ENCODE results near the gene STXBP5.

Gene STXBP5

GRCh38 chr6:147279427-147279826 is 75.2 kb downstream of the STXBP5 start:
- peaks cover 10 to 27% of the 10 kb centered on the region in 2 experiments for H3K36me3 ChIP-seq (ENCODE audit: control insufficient read depth in 2 of 2, insufficient read depth in 1 of 2, low read length in 2 of 2)
- H3K4me1 ChIP-seq (ENCODE audit: control insufficient read depth, insufficient read depth, low read length), result peaks cover 5% of the 10 kb centered on the region; the same call in 1 of the 2 replicates
- no peak overlapping the region for H3K4me3 ChIP-seq (ENCODE audit: low read depth, low read length)
- no peak for TF ChIP-seq ZNF112 (tag by site-specific recombination; IDR thresholded peaks at IDR 0.05)
- H3K9me3 ChIP-seq (ENCODE audit: control insufficient read depth, insufficient read depth, low read depth, low read length), result no peaks in the 10 kb centered on the region
- H3K27ac ChIP-seq (ENCODE audit: extremely low read depth, low read depth, low read length), result no peak overlapping the region
- POLR2A ChIA-PET, result no interaction called here
- CTCF ChIA-PET, result interaction anchor here (0.6 to 1.2 kb wide), 2 partner anchors 10 to 47 kb away, joined by 3 to 5 read pairs; no protein-coding TSS in a partner anchor

GRCh38 chr6:147281895-147282565 is 77.8 kb downstream of the STXBP5 start:
- Histone ChIP-seq H3K9me3 (ENCODE audit: control insufficient read depth, insufficient read depth, low read depth, low read length) (no peaks in the 10 kb centered on the region), H3K4me1 (ENCODE audit: control insufficient read depth, insufficient read depth, low read length) (peaks cover 5% of the 10 kb centered on the region; the same call in 1 of the 2 replicates), H3K27ac (ENCODE audit: extremely low read depth, low read depth, low read length) (no peak overlapping the region), H3K4me3 (ENCODE audit: low read depth, low read length) (no peak overlapping the region), H3K36me3 (ENCODE audit: control insufficient read depth in 2 of 2, insufficient read depth in 1 of 2, low read length in 2 of 2) (peaks cover 7 to 24% of the 10 kb centered on the region in 2 experiments; a peak in 2 of 3 replicates)
- POLR2A ChIA-PET, result no interaction called here
- CTCF ChIA-PET, result interaction anchor here (0.6 to 1.2 kb wide), 5 partner anchors 8 to 380 kb away, joined by 3 to 4 read pairs (median 3); no protein-coding TSS in a partner anchor
- no peak for TF ChIP-seq ZNF10 (tag by site-specific recombination; IDR thresholded peaks at IDR 0.05)
- peak; percentile 55 for TF ChIP-seq SCRT2 (tag by site-specific recombination; IDR thresholded peaks at IDR 0.05)
- TF ChIP-seq, protein P1, sequence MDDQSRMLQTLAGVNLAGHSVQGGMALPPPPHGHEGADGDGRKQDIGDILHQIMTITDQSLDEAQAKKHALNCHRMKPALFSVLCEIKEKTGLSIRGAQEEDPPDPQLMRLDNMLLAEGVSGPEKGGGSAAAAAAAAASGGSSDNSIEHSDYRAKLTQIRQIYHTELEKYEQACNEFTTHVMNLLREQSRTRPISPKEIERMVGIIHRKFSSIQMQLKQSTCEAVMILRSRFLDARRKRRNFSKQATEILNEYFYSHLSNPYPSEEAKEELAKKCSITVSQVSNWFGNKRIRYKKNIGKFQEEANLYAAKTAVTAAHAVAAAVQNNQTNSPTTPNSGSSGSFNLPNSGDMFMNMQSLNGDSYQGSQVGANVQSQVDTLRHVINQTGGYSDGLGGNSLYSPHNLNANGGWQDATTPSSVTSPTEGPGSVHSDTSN (CRISPR knock-in tag; IDR thresholded peaks at IDR 0.05), result no peak

DNA sequence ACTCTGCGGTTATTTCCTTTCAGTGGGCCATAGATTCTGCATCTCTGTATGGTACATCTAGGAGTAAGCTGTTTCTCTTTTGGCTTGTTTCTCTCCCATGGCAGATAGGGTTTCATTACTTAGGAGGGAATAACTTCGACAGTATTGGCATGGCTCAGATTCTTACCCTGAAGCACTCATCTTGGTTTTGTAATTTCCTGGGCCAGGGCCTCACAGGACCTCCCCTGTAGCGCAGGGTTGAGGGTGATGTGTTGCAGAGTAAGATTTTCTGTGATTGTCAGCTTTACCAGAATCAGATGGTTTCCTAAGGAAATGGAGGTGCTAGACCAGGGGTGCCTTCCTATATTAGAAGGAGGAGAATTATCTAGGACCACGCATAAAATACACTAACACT is 78.3 kb downstream of the STXBP5 start:
- no peak overlapping the region for H3K27ac ChIP-seq (ENCODE audit: extremely low read depth, low read depth, low read length)
- H3K36me3 ChIP-seq (ENCODE audit: control insufficient read depth in 2 of 2, insufficient read depth in 1 of 2, low read length in 2 of 2), result peaks cover 7 to 22% of the 10 kb centered on the region in 2 experiments; a peak in 2 of 3 replicates
- H3K4me3 ChIP-seq (ENCODE audit: low read depth, low read length), result no peak overlapping the region
- H3K4me1 ChIP-seq (ENCODE audit: control insufficient read depth, insufficient read depth, low read length), result peaks cover 5% of the 10 kb centered on the region; the same call in 1 of the 2 replicates
- TF ChIP-seq IKZF3 (tag by site-specific recombination; IDR thresholded peaks at IDR 0.05), result no peak
- TF ChIP-seq ZNF768 (tag by site-specific recombination; IDR thresholded peaks at IDR 0.05), result no peak
- no peak for TF ChIP-seq ZNF114 (tag by site-specific recombination; IDR thresholded peaks at IDR 0.05)
- TF ChIP-seq ZNF529 (tag by site-specific recombination; IDR thresholded peaks at IDR 0.05; ENCODE audit: insufficient replicate concordance), result no peak
- no peak for TF ChIP-seq ZNF837 (tag by site-specific recombination; IDR thresholded peaks at IDR 0.05)
- no peak for TF ChIP-seq GFI1B (tag by site-specific recombination; IDR thresholded peaks at IDR 0.05)
- no peak for TF ChIP-seq MZF1 (tag by site-specific recombination; IDR thresholded peaks at IDR 0.05; ENCODE audit: borderline replicate concordance)
- no peak for TF ChIP-seq ZNF292 (tag by site-specific recombination; IDR thresholded peaks at IDR 0.05; ENCODE audit: borderline replicate concordance, low read depth)
- TF ChIP-seq, protein P2, sequence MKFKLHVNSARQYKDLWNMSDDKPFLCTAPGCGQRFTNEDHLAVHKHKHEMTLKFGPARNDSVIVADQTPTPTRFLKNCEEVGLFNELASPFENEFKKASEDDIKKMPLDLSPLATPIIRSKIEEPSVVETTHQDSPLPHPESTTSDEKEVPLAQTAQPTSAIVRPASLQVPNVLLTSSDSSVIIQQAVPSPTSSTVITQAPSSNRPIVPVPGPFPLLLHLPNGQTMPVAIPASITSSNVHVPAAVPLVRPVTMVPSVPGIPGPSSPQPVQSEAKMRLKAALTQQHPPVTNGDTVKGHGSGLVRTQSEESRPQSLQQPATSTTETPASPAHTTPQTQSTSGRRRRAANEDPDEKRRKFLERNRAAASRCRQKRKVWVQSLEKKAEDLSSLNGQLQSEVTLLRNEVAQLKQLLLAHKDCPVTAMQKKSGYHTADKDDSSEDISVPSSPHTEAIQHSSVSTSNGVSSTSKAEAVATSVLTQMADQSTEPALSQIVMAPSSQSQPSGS (tag by site-specific recombination; IDR thresholded peaks at IDR 0.05; ENCODE audit: low read depth), result no peak
- no peak for TF ChIP-seq ZNF175 (tag by site-specific recombination; IDR thresholded peaks at IDR 0.05)
- TF ChIP-seq ZBTB6 (tag by site-specific recombination; IDR thresholded peaks at IDR 0.05), result no peak
- TF ChIP-seq ZNF280C (tag by site-specific recombination; IDR thresholded peaks at IDR 0.05), result no peak
- TF ChIP-seq ZNF571 (tag by site-specific recombination; IDR thresholded peaks at IDR 0.05), result no peak
- TF ChIP-seq PRDM1 (tag by site-specific recombination; IDR thresholded peaks at IDR 0.05), result no peak
- no peak for TF ChIP-seq ZNF354C (tag by site-specific recombination; IDR thresholded peaks at IDR 0.05; ENCODE audit: borderline replicate concordance, low read depth)
- TF ChIP-seq ZNF521 (tag by site-specific recombination; IDR thresholded peaks at IDR 0.05), result no peak
- TF ChIP-seq HIC1 (tag by site-specific recombination; IDR thresholded peaks at IDR 0.05), result no peak
- TF ChIP-seq MYNN (tag by site-specific recombination; IDR thresholded peaks at IDR 0.05; ENCODE audit: borderline replicate concordance), result no peak
- no peaks in the 10 kb centered on the region for H3K9me3 ChIP-seq (ENCODE audit: control insufficient read depth, insufficient read depth, low read depth, low read length)
- ChIA-PET POLR2A (no interaction called here), CTCF (interaction anchor here (0.6 to 1.2 kb wide), 5 partner anchors 9 to 380 kb away, joined by 3 to 4 read pairs (median 3); no protein-coding TSS in a partner anchor)

Measured in HEK293 (cell line).